Natural killer cell (primary cell): Measurements from ENCODE around the gene SH3BGRL3. TPM values are rescaled to one million over a fixed set of nuclear protein-coding genes. Genes with fewer than 3 reads are reported as not detected.
"Not testable (repeated sequence)": the region's sequence is repeated elsewhere in the genome, so short reads cannot be mapped to it uniquely, and the experiment has no call there.

Experiments
- ATAC-seq, 3 donors: fragments of 150-1000 bp in 2 of 3; fragments of 200-7000 bp in 1 of 3; cut with Tn5 transposase; 1 replicate in 1 of 3; 2 replicates in 2 of 3; pipeline ENCODE4 v1.10.0; 2021; ENCODE audit warnings: mild to moderate bottlenecking in 2 of 3, moderate library complexity in 2 of 3
- DNase-seq, 2 donors: peaks; one replicate each; pipeline versions ENCODE4 v3.0.0 to v3.0.0-alpha.2; 2013 to 2021; ENCODE audit warnings: mixed read lengths in 1 of 2
- H3K27ac ChIP-seq: one replicate; pipeline ENCODE4 v1.5.1; 2013; ENCODE audit warnings: mild to moderate bottlenecking, low read length
- H3K27me3 ChIP-seq: one replicate; pipeline ENCODE4 v1.6.1; 2013; ENCODE audit warnings: low read length; ENCODE audit not compliant: control insufficient read depth, insufficient read depth
- H3K36me3 ChIP-seq: one replicate; pipeline ENCODE4 v1.6.1; 2013; ENCODE audit warnings: low read length; ENCODE audit not compliant: control insufficient read depth, insufficient read depth
- H3K4me1 ChIP-seq: one replicate; pipeline ENCODE4 v1.6.1; 2013; ENCODE audit warnings: low read length; ENCODE audit not compliant: control insufficient read depth, insufficient read depth
- H3K4me3 ChIP-seq: one replicate; pipeline ENCODE4 v1.5.1; 2013; ENCODE audit warnings: low read length
- H3K9me3 ChIP-seq: one replicate; pipeline ENCODE4 v1.6.1; 2013; ENCODE audit warnings: low read length; ENCODE audit not compliant: control insufficient read depth, insufficient read depth
- H3K27ac Mint-ChIP-seq, 2 donors: one replicate each; pipeline ENCODE4 v1.8.0; 2022; ENCODE audit warnings: mild to moderate bottlenecking in 2 of 2, mixed read lengths in 2 of 2, moderate library complexity in 1 of 2
- H3K27me3 Mint-ChIP-seq, 2 donors: one replicate each; pipeline ENCODE4 v1.8.0; 2022; ENCODE audit warnings: low read depth in 2 of 2, mixed read lengths in 2 of 2
- H3K36me3 Mint-ChIP-seq: one replicate; pipeline ENCODE4 v1.8.0; 2022; ENCODE audit warnings: mixed read lengths
- H3K4me1 Mint-ChIP-seq, 2 donors: one replicate each; pipeline ENCODE4 v1.8.0; 2022; ENCODE audit warnings: mixed read lengths in 2 of 2
- H3K4me3 Mint-ChIP-seq: one replicate; pipeline ENCODE4 v1.8.0; 2022; ENCODE audit warnings: mild to moderate bottlenecking, moderate library complexity, mixed read lengths
- H3K9me3 Mint-ChIP-seq, 2 donors: one replicate each; pipeline ENCODE4 v1.8.0; 2022; ENCODE audit warnings: mixed read lengths in 2 of 2
- WGBS: methylation state at CpG from one replicate; pipeline ENCODE4 v1.1.7; 2013; ENCODE audit warnings: missing lambda C conversion rate; ENCODE audit not compliant: insufficient coverage; 5-methylcytosine and 5-hydroxymethylcytosine counted together
- intact Hi-C: fragments of 100-400 bp; cut with micrococcal nuclease; formaldehyde crosslinking; loops from one replicate; pipeline ENCODE4 v1.14.2; 2022
- total RNA-seq, 4 donors: library from RNA; stranded (reverse); fragments of 120-200 nt in 1 of 4; gene quantifications; one replicate each; pipeline versions ENCODE4 v1.2.3 to v1.2.4, GENCODE V29; 2013 to 2022
- TF ChIP-seq, protein P1 (sequence below): fragments of 200-600 bp; IDR thresholded peaks from one replicate; pipeline ENCODE4 v1.8.0; 2022; ENCODE audit warnings: antibody characterized with exemption

SH3BGRL3 gene
- total RNA-seq, 3 donors from 2014 or later (not counting 1 experiment from before 2014, with no cell fraction given): 396 to 488 (median 437) TPM

DNA sequence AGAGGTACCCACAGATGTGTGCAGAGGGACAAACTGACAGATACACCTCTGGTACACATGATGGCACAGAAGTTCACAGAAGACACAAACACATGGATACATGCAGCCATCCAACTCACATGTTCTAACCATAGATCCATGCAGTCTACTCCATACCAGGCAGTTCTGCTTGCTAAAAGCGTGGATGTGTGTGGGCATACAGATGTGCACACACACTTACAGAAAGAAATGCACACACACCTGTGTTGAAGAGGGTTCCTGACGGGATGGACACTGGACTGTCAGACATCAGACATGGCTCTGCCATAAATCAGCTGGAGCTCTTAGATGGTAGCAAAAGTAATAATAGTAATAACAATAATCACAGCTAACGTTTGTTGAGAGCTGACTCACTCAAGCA, 44.7 kb downstream of the SH3BGRL3 start:
- no peak for DNase-seq
- peaks cover 33% of the 10 kb centered on the region for H3K36me3 ChIP-seq
- Mint-ChIP-seq H3K27me3 (no peaks in the 10 kb centered on the region), H3K36me3 (peaks cover 7% of the 10 kb centered on the region), H3K9me3 (no peaks in the 10 kb centered on the region), H3K27ac (no peak overlapping the region), H3K4me1 (peaks cover 20 to 27% of the 10 kb centered on the region in 2 donors), H3K4me3 (no peak overlapping the region)
- intact Hi-C loops: loop anchor here (5.0 kb wide), 1 partner anchor 68 kb away; no protein-coding TSS in a partner anchor
- TF ChIP-seq, protein P1, sequence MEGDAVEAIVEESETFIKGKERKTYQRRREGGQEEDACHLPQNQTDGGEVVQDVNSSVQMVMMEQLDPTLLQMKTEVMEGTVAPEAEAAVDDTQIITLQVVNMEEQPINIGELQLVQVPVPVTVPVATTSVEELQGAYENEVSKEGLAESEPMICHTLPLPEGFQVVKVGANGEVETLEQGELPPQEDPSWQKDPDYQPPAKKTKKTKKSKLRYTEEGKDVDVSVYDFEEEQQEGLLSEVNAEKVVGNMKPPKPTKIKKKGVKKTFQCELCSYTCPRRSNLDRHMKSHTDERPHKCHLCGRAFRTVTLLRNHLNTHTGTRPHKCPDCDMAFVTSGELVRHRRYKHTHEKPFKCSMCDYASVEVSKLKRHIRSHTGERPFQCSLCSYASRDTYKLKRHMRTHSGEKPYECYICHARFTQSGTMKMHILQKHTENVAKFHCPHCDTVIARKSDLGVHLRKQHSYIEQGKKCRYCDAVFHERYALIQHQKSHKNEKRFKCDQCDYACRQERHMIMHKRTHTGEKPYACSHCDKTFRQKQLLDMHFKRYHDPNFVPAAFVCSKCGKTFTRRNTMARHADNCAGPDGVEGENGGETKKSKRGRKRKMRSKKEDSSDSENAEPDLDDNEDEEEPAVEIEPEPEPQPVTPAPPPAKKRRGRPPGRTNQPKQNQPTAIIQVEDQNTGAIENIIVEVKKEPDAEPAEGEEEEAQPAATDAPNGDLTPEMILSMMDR: no peak
- H3K9me3 ChIP-seq: no peaks in the 10 kb centered on the region
- H3K4me3 ChIP-seq: no peak overlapping the region
- ATAC-seq: no peak
- WGBS: 81% methylated on average over 3 of the region's 3 CpGs
- peaks cover 27% of the 10 kb centered on the region for H3K4me1 ChIP-seq
- no peak overlapping the region for H3K27ac ChIP-seq
- no peaks in the 10 kb centered on the region for H3K27me3 ChIP-seq

DNA sequence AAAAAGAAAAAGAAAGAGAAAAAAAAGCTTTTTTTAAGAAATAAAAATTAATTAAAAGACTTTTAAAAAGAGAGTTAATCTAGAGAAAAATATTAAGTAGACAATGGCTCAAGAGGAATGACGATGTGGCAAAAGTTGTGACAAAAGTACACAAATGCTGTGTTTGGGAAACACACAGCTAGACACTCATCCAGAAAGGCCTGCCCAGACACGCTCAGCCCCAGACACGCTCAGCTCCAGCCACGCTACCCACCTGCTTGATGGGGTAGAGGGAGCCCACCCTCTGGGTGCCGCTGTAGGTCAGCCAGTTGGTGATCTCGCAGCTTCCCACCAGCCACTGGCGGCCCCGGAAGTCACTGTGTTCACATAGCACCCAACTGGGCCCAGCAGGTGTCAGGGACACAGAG, 48.1 kb downstream of the SH3BGRL3 start:
- DNase-seq (no peak), ATAC-seq (no peak)
- H3K27me3 ChIP-seq: no peaks in the 10 kb centered on the region
- Mint-ChIP-seq H3K36me3 (no peaks in the 10 kb centered on the region), H3K9me3 (no peaks in the 10 kb centered on the region), H3K4me1 (peaks cover 0 to 6% of the 10 kb centered on the region in 2 donors), H3K27ac (no peak overlapping the region), H3K27me3 (no peaks in the 10 kb centered on the region), H3K4me3 (no peak overlapping the region)
- H3K4me3 ChIP-seq: no peak overlapping the region
- WGBS: 89% methylated on average over 8 of the region's 8 CpGs
- peaks cover 6% of the 10 kb centered on the region for H3K36me3 ChIP-seq
- TF ChIP-seq, protein P1: no peak
- H3K9me3 ChIP-seq: no peaks in the 10 kb centered on the region
- no peak overlapping the region for H3K27ac ChIP-seq
- H3K4me1 ChIP-seq: no peaks in the 10 kb centered on the region
- intact Hi-C loops: no loop called here

DNA sequence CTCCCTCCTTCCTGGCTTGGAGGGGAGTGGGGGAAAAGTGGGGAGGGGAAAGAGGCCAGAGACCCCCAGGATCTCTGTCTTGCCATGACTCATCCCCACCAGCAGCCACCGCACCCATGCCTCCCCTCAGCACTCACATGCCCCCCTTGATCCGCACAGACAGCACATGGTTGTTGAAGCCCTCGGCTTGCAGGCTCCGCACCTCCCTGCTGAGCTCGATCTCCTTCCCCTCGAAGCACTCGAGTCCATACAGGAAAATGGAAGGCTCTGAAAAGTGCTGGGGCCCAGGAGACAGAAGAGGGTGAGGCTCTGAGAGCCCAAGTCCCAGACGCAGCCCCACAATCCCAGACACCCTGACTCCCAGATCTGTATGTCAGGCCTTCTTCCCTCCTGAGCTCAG, 48.7 kb downstream of the SH3BGRL3 start:
- no peaks in the 10 kb centered on the region for H3K4me1 Mint-ChIP-seq
- Histone ChIP-seq H3K36me3 (peaks cover 3% of the 10 kb centered on the region), H3K4me1 (no peaks in the 10 kb centered on the region), H3K27ac (no peak overlapping the region), H3K9me3 (no peaks in the 10 kb centered on the region), H3K4me3 (no peak overlapping the region), H3K27me3 (no peaks in the 10 kb centered on the region)
- H3K9me3 Mint-ChIP-seq: no peaks in the 10 kb centered on the region
- TF ChIP-seq, protein P1: no peak
- no peak overlapping the region for H3K27ac Mint-ChIP-seq
- no peaks in the 10 kb centered on the region for H3K36me3 Mint-ChIP-seq
- H3K27me3 Mint-ChIP-seq: no peaks in the 10 kb centered on the region
- no peak overlapping the region for H3K4me3 Mint-ChIP-seq
- WGBS: 91% methylated on average over 8 of the region's 8 CpGs
- no peak for ATAC-seq
- intact Hi-C loops: no loop called here
- DNase-seq: no peak

DNA sequence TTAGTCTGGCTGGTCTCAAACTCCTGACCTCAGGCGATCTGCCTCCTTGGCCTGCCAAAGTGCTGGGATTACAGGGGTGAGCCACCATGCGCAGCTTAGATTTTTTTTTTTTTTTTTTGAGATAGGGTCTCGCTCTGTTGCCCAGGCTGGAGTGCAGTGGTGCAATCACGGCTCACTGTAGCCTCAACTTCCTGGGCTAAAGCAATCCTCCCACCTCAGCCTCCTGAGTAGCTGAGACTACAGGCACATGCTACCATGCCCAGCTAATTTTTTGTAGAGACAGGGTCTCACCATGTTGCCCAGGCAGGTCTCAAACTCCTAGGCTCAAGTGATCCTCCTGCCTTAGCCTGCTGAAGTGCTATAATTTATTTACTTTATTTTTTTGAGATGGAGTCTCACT, 49.5 kb downstream of the SH3BGRL3 start:
- H3K4me3 Mint-ChIP-seq, DNase-seq, H3K36me3 Mint-ChIP-seq, intact Hi-C loops, H3K4me1 ChIP-seq, H3K27ac Mint-ChIP-seq, H3K4me1 Mint-ChIP-seq, H3K27ac ChIP-seq, H3K27me3 Mint-ChIP-seq, H3K9me3 ChIP-seq, H3K27me3 ChIP-seq, H3K36me3 ChIP-seq, ATAC-seq, H3K4me3 ChIP-seq, H3K9me3 Mint-ChIP-seq: not testable (repeated sequence)
- WGBS: 89% methylated on average over 4 of the region's 4 CpGs
